Panc1 (cell line): ENCODE measurements around the gene OAS1.

Source experiments
- CTCF ChIP-seq: fragments of 450-650 bp; IDR thresholded peaks from 2 replicates; pipeline ENCODE4 v1.5.1; 2017; ENCODE audit warnings: mild to moderate bottlenecking
- POLR2AphosphoS5 ChIP-seq: IDR thresholded peaks from 2 replicates; pipeline ENCODE4 v1.6.1; 2012; ENCODE audit warnings: mild to moderate bottlenecking, low read depth, low read length, moderate library complexity
- REST ChIP-seq, 2 experiments: IDR thresholded peaks; 2 replicates each; pipeline ENCODE4 v1.6.1; 2011 to 2012; ENCODE audit warnings: low read depth in 2 of 2, control low read depth in 1 of 2, low read length in 1 of 2, mild to moderate bottlenecking in 1 of 2, moderate library complexity in 1 of 2; ENCODE audit not compliant: insufficient read depth in 1 of 2
- SIN3A ChIP-seq: IDR thresholded peaks from 2 replicates; pipeline ENCODE4 v1.6.1; 2012; ENCODE audit warnings: low read depth, mild to moderate bottlenecking, low read length, moderate library complexity, borderline replicate concordance; ENCODE audit not compliant: insufficient read depth
- TCF7L2 ChIP-seq: IDR thresholded peaks from 2 replicates; pipeline ENCODE4 v1.6.1; 2011; ENCODE audit warnings: mild to moderate bottlenecking, low read depth, low read length, inconsistent platforms

- peak; percentile 88 for TF ChIP-seq CTCF
- TF ChIP-seq REST (IDR thresholded peaks at IDR 0.05; ENCODE audit: insufficient read depth in 1 of 2, low read depth in 2 of 2, low read length in 1 of 2) = no peak
- TF ChIP-seq POLR2AphosphoS5 = no peak
- no peak for TF ChIP-seq TCF7L2
- no peak for TF ChIP-seq SIN3A
These were observed 6.2 kb upstream of the OAS1 start for GRCh38 chr12:112900298-112901145.
